ENCODE measurements around the gene PRPF40A.

DNA sequence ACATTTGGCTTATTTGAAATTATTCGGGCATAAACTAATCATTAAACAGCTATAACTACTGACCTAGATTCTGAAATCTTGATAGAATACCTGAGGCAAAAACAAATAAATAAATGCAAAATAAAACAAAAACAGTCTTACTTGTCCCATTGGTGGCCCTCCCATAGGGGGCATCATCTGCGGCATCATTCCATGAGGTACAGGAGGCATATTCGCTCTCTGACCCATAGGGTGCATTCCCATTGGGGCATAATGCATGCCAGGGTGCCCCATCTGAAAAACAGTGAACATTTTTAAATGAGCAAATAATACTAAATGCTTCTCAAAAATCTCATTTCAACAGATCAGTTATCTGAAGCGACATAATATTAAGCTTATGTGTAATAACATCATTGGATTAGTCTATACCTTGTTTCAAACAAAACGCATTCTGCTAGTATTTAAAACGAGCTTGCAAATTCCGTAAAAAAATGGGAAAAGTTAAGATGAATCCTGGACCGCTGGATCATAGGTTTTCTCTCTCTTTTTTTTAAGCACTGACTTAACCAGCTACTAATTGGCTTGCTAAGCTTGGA lies 1.3 kb downstream of the PRPF40A start:
- TF ChIP-seq, protein P1, sequence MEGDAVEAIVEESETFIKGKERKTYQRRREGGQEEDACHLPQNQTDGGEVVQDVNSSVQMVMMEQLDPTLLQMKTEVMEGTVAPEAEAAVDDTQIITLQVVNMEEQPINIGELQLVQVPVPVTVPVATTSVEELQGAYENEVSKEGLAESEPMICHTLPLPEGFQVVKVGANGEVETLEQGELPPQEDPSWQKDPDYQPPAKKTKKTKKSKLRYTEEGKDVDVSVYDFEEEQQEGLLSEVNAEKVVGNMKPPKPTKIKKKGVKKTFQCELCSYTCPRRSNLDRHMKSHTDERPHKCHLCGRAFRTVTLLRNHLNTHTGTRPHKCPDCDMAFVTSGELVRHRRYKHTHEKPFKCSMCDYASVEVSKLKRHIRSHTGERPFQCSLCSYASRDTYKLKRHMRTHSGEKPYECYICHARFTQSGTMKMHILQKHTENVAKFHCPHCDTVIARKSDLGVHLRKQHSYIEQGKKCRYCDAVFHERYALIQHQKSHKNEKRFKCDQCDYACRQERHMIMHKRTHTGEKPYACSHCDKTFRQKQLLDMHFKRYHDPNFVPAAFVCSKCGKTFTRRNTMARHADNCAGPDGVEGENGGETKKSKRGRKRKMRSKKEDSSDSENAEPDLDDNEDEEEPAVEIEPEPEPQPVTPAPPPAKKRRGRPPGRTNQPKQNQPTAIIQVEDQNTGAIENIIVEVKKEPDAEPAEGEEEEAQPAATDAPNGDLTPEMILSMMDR (conservative IDR thresholded peaks at IDR 0.05; ENCODE audit: low read depth, low read length): peak; percentile 65
- TF ChIP-seq EZH2 (IDR thresholded peaks at IDR 0.05; ENCODE audit: borderline replicate concordance, low read depth, low read length, poor library complexity, severe bottlenecking): no peak
